BLaER1 (cell line): Measurements from ENCODE around the gene DGKZ.

ENCODE experiments used
- H3K27ac ChIP-seq: shearing (Covaris generic); formaldehyde crosslinking; 2 replicates; pipeline ENCODE4 v1.8.1; 2022
- H3K27me3 ChIP-seq: shearing (Covaris generic); formaldehyde crosslinking; 2 replicates; pipeline ENCODE4 v1.8.1; 2022
- H3K36me3 ChIP-seq: shearing (Covaris generic); formaldehyde crosslinking; 2 replicates; pipeline ENCODE4 v1.8.1; 2022
- H3K4me1 ChIP-seq: shearing (Covaris generic); formaldehyde crosslinking; 2 replicates; pipeline ENCODE4 v1.8.1; 2022
- H3K4me2 ChIP-seq: shearing (Covaris generic); formaldehyde crosslinking; 2 replicates; pipeline ENCODE4 v1.8.1; 2022
- H3K4me3 ChIP-seq: shearing (Covaris generic); formaldehyde crosslinking; 2 replicates; pipeline ENCODE4 v1.8.1; 2022
- H3K9ac ChIP-seq: shearing (Covaris generic); formaldehyde crosslinking; 2 replicates; pipeline ENCODE4 v1.8.1; 2022
- H3K9me3 ChIP-seq: shearing (Covaris generic); formaldehyde crosslinking; 2 replicates; pipeline ENCODE4 v1.8.1; 2022
- H4K20me1 ChIP-seq: shearing (Covaris generic); formaldehyde crosslinking; 2 replicates; pipeline ENCODE4 v1.8.1; 2022
- Cebpa-rat ChIP-seq: shearing (Covaris generic); IDR thresholded peaks from 2 replicates; pipeline ENCODE4 v1.8.1; 2022

DGKZ gene

GRCh38 chr11:46356924-46357482, 9.7 kb downstream of the DGKZ start:
- Histone ChIP-seq H4K20me1 (peaks cover 55% of the 10 kb centered on the region), H3K9me3 (no peaks in the 10 kb centered on the region), H3K4me2 (no peak overlapping the region; the same call in 1 of the 2 replicates), H3K9ac (no peak overlapping the region; the same call in 1 of the 2 replicates), H3K27ac (peak overlapping the region; percentile 16; the same call in 1 of the 2 replicates), H3K27me3 (no peaks in the 10 kb centered on the region), H3K4me3 (no peak overlapping the region), H3K36me3 (peaks cover 37% of the 10 kb centered on the region), H3K4me1 (peaks cover 67% of the 10 kb centered on the region)
- TF ChIP-seq Cebpa-rat = peak; percentile 21; the same call in 1 of the 2 replicates

- Histone ChIP-seq H3K9me3 (no peaks in the 10 kb centered on the region), H3K4me3 (no peak overlapping the region), H4K20me1 (peaks cover 55% of the 10 kb centered on the region), H3K4me2 (no peak overlapping the region; the same call in 1 of the 2 replicates), H3K4me1 (peaks cover 67% of the 10 kb centered on the region), H3K27me3 (no peaks in the 10 kb centered on the region), H3K36me3 (peaks cover 36% of the 10 kb centered on the region), H3K27ac (peak overlapping the region; percentile 16; the same call in 1 of the 2 replicates), H3K9ac (no peak overlapping the region)
- no peak for TF ChIP-seq Cebpa-rat
Measured at GRCh38 chr11:46357483-46357936, 10.2 kb downstream of the DGKZ start.

GRCh38 chr11:46359953-46360352, 12.7 kb downstream of the DGKZ start:
- Histone ChIP-seq H3K36me3 (peaks cover 33% of the 10 kb centered on the region), H3K9ac (no peak overlapping the region), H4K20me1 (peaks cover 55% of the 10 kb centered on the region), H3K4me3 (no peak overlapping the region), H3K27me3 (no peaks in the 10 kb centered on the region), H3K4me1 (peaks cover 67% of the 10 kb centered on the region), H3K4me2 (no peak overlapping the region), H3K27ac (no peak overlapping the region), H3K9me3 (no peaks in the 10 kb centered on the region)
- no peak for TF ChIP-seq Cebpa-rat

DNA sequence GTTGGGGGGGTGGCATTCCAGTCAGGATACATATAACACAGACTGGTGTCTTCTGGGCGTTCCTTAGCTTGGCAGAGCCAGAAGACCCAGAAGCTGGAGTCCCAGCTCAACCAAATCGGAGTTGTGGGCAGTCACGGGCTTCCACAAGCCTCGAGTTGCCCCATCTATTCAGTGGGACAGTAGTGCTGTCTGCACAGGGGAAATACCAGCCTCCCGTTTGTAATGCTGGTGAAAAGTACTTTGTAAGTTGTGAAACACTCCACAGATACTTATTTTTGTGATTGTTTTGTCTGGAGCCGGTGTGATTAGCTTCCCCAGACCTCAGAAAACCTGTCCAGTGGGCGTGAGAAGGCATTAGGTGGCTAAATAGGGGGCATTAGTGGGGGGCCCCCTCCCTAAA, 13.6 kb downstream of the DGKZ start:
- no peak for TF ChIP-seq Cebpa-rat
- H3K27ac ChIP-seq = peak overlapping the region; percentile 98
- peak overlapping the region; percentile 74 for H3K4me3 ChIP-seq
- peaks cover 76% of the 10 kb centered on the region for H3K4me1 ChIP-seq
- peak overlapping the region; percentile 96 for H3K4me2 ChIP-seq
- no peaks in the 10 kb centered on the region for H3K9me3 ChIP-seq
- no peaks in the 10 kb centered on the region for H3K27me3 ChIP-seq
- H3K9ac ChIP-seq = peak overlapping the region; percentile 88
- H3K36me3 ChIP-seq = peaks cover 30% of the 10 kb centered on the region
- peaks cover 57% of the 10 kb centered on the region for H4K20me1 ChIP-seq

GRCh38 chr11:46361283-46362155, 14.3 kb downstream of the DGKZ start:
- peaks cover 78% of the 10 kb centered on the region for H3K4me1 ChIP-seq
- no peak for TF ChIP-seq Cebpa-rat
- no peaks in the 10 kb centered on the region for H3K27me3 ChIP-seq
- peaks cover 30% of the 10 kb centered on the region for H3K36me3 ChIP-seq
- no peaks in the 10 kb centered on the region for H3K9me3 ChIP-seq
- peak overlapping the region; percentile 98 for H3K27ac ChIP-seq
- H3K4me3 ChIP-seq = peak overlapping the region; percentile 74
- peaks cover 57% of the 10 kb centered on the region for H4K20me1 ChIP-seq
- peak overlapping the region; percentile 96 for H3K4me2 ChIP-seq
- peak overlapping the region; percentile 88 for H3K9ac ChIP-seq

DNA sequence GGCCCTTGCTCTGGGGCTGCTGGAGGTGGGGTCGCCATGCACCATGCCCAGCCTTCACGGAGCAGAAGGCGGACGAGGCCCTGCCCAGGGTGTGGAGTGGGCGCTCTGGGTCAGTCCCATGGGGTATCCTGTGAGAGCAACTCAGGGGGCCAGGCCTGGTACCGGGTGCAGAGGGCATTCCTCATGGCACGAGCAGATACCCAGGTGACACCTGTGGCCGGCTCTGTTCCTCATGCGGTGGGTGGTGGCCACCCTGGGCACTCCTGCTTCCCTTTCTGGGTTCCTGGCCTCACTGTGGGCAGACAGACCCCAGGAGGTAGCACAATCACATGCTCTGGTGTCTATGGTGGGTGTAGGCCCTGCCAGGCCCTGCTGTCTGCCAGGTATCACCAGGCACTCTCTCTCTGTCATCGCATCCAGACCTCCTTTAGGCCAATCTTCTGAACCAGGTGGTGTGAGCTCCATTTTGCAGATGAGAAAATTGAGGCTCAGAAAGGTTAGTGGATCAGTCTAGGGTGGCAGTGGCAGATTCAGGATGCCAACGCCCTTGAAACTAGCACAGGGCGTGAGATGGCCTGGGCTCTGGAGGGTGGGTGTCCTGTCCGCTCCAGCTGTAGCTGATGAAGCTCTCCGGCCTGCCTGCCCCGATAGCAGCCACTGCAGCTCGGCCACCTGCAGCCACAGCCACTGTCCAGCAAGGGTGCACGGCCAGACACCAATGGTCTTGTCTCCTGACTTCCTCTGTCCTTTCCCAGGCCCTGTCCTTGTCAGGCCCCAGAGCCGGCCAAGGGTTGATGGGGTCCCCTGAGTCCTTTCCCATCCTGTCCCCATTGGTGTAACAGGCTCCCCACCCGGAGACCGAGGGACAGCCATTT, 15.1 kb downstream of the DGKZ start:
- Histone ChIP-seq H3K4me2 (peak overlapping the region; percentile 96), H3K36me3 (peaks cover 32% of the 10 kb centered on the region), H4K20me1 (peaks cover 57% of the 10 kb centered on the region), H3K9me3 (no peaks in the 10 kb centered on the region), H3K27me3 (no peaks in the 10 kb centered on the region), H3K4me1 (peaks cover 78% of the 10 kb centered on the region), H3K27ac (peak overlapping the region; percentile 98), H3K9ac (peak overlapping the region; percentile 88), H3K4me3 (peak overlapping the region; percentile 74)
- no peak for TF ChIP-seq Cebpa-rat

DNA sequence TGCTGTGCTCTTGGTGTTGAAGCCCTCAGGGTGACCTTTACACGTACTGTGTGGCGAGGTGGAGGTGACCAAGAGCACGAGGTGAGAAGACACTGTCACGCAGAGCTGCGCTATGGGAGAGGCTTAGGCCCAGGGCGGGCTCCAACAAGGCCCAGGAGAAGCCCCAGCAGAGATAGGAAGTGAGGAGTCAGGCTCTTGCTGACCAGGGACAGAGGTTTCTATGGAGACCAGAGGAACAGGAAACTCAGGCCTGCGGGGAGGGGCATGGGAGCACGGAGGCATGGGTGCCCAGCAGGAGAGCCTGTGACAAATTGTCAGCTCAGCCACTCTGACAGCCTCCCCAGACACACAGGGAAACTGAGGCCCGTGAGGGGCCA, 15.8 kb downstream of the DGKZ start:
- H3K9me3 ChIP-seq = no peaks in the 10 kb centered on the region
- no peak for TF ChIP-seq Cebpa-rat
- peaks cover 31% of the 10 kb centered on the region for H3K36me3 ChIP-seq
- peak overlapping the region; percentile 74 for H3K4me3 ChIP-seq
- H3K27me3 ChIP-seq = no peaks in the 10 kb centered on the region
- peak overlapping the region; percentile 98 for H3K27ac ChIP-seq
- peaks cover 58% of the 10 kb centered on the region for H4K20me1 ChIP-seq
- H3K9ac ChIP-seq = peak overlapping the region; percentile 88
- peaks cover 79% of the 10 kb centered on the region for H3K4me1 ChIP-seq
- peak overlapping the region; percentile 96 for H3K4me2 ChIP-seq

DNA sequence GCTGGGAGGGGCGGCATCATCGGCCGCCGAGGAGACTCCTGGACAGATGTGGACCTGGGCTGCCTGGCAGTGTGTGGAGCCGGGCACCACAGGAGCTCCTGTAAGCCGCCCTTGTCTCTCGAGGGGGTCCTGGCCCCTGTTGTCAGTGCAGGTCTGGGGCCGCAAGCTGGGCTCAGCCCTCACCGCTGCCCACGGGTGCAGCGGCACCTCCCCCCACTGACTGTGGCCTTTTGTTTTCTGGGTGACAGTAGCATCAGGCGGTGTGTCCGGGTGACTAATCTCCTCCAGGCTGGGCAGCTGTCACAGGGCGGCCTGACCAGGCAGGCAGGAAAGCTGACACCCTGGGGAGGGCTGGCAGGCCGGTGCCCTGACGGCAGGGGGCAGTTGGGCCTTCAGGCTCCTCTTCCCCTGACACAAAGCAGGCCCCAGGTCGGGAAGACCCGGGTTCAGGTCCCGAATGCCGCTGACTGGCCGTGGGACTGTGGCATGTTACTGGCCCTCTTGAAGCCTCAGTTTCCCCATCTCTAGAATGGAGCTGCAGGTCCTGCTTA, 16.3 kb downstream of the DGKZ start:
- peaks cover 84% of the 10 kb centered on the region for H3K4me1 ChIP-seq
- H3K4me2 ChIP-seq = peak overlapping the region; percentile 96
- H3K27me3 ChIP-seq = no peaks in the 10 kb centered on the region
- peaks cover 37% of the 10 kb centered on the region for H3K36me3 ChIP-seq
- H4K20me1 ChIP-seq = peaks cover 63% of the 10 kb centered on the region
- TF ChIP-seq Cebpa-rat = no peak
- peak overlapping the region; percentile 74; the same call in 1 of the 2 replicates for H3K4me3 ChIP-seq
- H3K27ac ChIP-seq = peak overlapping the region; percentile 98
- H3K9me3 ChIP-seq = no peaks in the 10 kb centered on the region
- peak overlapping the region; percentile 88 for H3K9ac ChIP-seq

DNA sequence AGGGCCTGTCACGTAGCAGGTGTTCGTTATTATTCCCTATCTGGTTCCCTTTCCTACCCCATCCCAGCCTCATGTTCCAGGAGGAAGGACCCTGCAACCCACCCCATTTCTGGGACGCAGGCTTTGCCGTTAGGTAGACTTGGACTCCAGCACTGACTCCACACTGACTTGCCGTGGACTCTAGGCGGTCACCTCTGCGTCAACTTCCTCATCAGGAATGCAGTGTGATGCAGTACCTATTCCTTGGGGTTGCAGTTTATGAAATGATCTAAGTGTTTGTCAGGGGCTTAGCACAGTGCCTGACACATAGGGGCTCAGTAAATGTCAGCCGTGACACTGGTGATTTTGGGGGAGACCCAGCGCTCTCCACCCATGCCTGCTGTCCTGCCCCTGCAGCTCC, 16.8 kb downstream of the DGKZ start:
- TF ChIP-seq Cebpa-rat = no peak
- Histone ChIP-seq H3K9ac (no peak overlapping the region; the same call in 1 of the 2 replicates), H3K4me3 (no peak overlapping the region), H4K20me1 (peaks cover 67% of the 10 kb centered on the region), H3K36me3 (peaks cover 42% of the 10 kb centered on the region), H3K27ac (peak overlapping the region; percentile 98), H3K27me3 (no peaks in the 10 kb centered on the region), H3K4me2 (peak overlapping the region; percentile 96), H3K9me3 (no peaks in the 10 kb centered on the region), H3K4me1 (peaks cover 90% of the 10 kb centered on the region)
